Panc1 (cell line): ENCODE data around the gene PFN4.

Experiments
- POLR2AphosphoS5 ChIP-seq: IDR thresholded peaks from 2 replicates; pipeline ENCODE4 v1.6.1; 2012; ENCODE audit warnings: mild to moderate bottlenecking, low read depth, low read length, moderate library complexity
- TCF7L2 ChIP-seq: IDR thresholded peaks from 2 replicates; pipeline ENCODE4 v1.6.1; 2011; ENCODE audit warnings: mild to moderate bottlenecking, low read depth, low read length, inconsistent platforms
- TF ChIP-seq, protein P1 (sequence below): fragments of 450-650 bp; IDR thresholded peaks from 2 replicates; pipeline ENCODE4 v1.5.1; 2017; ENCODE audit warnings: mild to moderate bottlenecking
- TF ChIP-seq, protein P2 (sequence below), 2 experiments: IDR thresholded peaks; 2 replicates each; pipeline ENCODE4 v1.6.1; 2011 to 2012; ENCODE audit warnings: low read depth in 2 of 2, control low read depth in 1 of 2, low read length in 1 of 2, mild to moderate bottlenecking in 1 of 2, moderate library complexity in 1 of 2; ENCODE audit not compliant: insufficient read depth in 1 of 2

GRCh38 chr2:24121066-24121465 is 2.1 kb downstream of the PFN4 start:
- TF ChIP-seq, protein P1, sequence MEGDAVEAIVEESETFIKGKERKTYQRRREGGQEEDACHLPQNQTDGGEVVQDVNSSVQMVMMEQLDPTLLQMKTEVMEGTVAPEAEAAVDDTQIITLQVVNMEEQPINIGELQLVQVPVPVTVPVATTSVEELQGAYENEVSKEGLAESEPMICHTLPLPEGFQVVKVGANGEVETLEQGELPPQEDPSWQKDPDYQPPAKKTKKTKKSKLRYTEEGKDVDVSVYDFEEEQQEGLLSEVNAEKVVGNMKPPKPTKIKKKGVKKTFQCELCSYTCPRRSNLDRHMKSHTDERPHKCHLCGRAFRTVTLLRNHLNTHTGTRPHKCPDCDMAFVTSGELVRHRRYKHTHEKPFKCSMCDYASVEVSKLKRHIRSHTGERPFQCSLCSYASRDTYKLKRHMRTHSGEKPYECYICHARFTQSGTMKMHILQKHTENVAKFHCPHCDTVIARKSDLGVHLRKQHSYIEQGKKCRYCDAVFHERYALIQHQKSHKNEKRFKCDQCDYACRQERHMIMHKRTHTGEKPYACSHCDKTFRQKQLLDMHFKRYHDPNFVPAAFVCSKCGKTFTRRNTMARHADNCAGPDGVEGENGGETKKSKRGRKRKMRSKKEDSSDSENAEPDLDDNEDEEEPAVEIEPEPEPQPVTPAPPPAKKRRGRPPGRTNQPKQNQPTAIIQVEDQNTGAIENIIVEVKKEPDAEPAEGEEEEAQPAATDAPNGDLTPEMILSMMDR = no peak
- TF ChIP-seq TCF7L2 (no peak), POLR2AphosphoS5 (no peak)
- TF ChIP-seq, protein P2, sequence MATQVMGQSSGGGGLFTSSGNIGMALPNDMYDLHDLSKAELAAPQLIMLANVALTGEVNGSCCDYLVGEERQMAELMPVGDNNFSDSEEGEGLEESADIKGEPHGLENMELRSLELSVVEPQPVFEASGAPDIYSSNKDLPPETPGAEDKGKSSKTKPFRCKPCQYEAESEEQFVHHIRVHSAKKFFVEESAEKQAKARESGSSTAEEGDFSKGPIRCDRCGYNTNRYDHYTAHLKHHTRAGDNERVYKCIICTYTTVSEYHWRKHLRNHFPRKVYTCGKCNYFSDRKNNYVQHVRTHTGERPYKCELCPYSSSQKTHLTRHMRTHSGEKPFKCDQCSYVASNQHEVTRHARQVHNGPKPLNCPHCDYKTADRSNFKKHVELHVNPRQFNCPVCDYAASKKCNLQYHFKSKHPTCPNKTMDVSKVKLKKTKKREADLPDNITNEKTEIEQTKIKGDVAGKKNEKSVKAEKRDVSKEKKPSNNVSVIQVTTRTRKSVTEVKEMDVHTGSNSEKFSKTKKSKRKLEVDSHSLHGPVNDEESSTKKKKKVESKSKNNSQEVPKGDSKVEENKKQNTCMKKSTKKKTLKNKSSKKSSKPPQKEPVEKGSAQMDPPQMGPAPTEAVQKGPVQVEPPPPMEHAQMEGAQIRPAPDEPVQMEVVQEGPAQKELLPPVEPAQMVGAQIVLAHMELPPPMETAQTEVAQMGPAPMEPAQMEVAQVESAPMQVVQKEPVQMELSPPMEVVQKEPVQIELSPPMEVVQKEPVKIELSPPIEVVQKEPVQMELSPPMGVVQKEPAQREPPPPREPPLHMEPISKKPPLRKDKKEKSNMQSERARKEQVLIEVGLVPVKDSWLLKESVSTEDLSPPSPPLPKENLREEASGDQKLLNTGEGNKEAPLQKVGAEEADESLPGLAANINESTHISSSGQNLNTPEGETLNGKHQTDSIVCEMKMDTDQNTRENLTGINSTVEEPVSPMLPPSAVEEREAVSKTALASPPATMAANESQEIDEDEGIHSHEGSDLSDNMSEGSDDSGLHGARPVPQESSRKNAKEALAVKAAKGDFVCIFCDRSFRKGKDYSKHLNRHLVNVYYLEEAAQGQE (IDR thresholded peaks at IDR 0.05; ENCODE audit: insufficient read depth in 1 of 2, low read depth in 2 of 2, low read length in 1 of 2) = no peak
